GM12878 (cell line): ENCODE results near the gene ALDH1A3.

Experiments
- CREB1 ChIP-seq: IDR thresholded peaks from 2 replicates; pipeline ENCODE4 v1.6.1; 2012; ENCODE audit warnings: low read depth, mild to moderate bottlenecking, inconsistent platforms
- CTCF ChIP-seq, 3 experiments: IDR thresholded peaks in 2 of 3; conservative IDR thresholded peaks in 1 of 3; 2 replicates each; pipeline ENCODE4 v1.5.1; 2011; ENCODE audit warnings: low read depth in 3 of 3, low read length in 3 of 3, mild to moderate bottlenecking in 3 of 3, control low read depth in 2 of 3, moderate library complexity in 2 of 3, inconsistent platforms in 1 of 3, mixed read lengths in 1 of 3; ENCODE audit not compliant: control insufficient read depth in 2 of 3, insufficient read depth in 1 of 3; ENCODE audit errors: extremely low read depth in 1 of 3
- SMAD1 ChIP-seq: fragments of 450-650 bp; IDR thresholded peaks from 2 replicates; pipeline ENCODE4 v1.6.1; 2018; ENCODE audit warnings: mild to moderate bottlenecking, low read depth; ENCODE audit not compliant: partially characterized antibody
- USF1 ChIP-seq: IDR thresholded peaks from 2 replicates; pipeline ENCODE4 v1.6.1; 2011; ENCODE audit warnings: borderline replicate concordance, low read depth, mild to moderate bottlenecking, moderate library complexity, mixed read lengths, low read length; ENCODE audit not compliant: insufficient read depth; ENCODE audit errors: extremely low read length

- no peak for TF ChIP-seq USF1
- no peak for TF ChIP-seq SMAD1
- no peak for TF ChIP-seq CTCF (IDR thresholded peaks at IDR 0.05 in 2 of 3, conservative IDR thresholded peaks at IDR 0.05 in 1 of 3; ENCODE audit: control insufficient read depth in 2 of 3, extremely low read depth in 1 of 3, insufficient read depth in 1 of 3, low read depth in 3 of 3, low read length in 3 of 3)
- no peak for TF ChIP-seq CREB1
Observed at GRCh38 chr15:100898152-100898490, 18.5 kb downstream of the ALDH1A3 start.
